HCT116 (cell line): ENCODE data around the gene FOXK2.
"Not testable (repeated sequence)": the region's sequence is repeated elsewhere in the genome, so short reads cannot be mapped to it uniquely, and the experiment has no call there.

Experiments used
- EZH2 ChIP-seq: fragments of 200-600 bp; sonication (generic); IDR thresholded peaks from 2 replicates; pipeline ENCODE4 v1.6.1; 2017; ENCODE audit warnings: antibody characterized with exemption, mixed run types
- EZH2phosphoT487 ChIP-seq: fragments of 200-600 bp; IDR thresholded peaks from 2 replicates; pipeline ENCODE4 v1.6.1; 2018; ENCODE audit warnings: antibody characterized with exemption, borderline replicate concordance
- POLR2A ChIP-seq: IDR thresholded peaks from 2 replicates; pipeline ENCODE4 v1.7.0; 2011; ENCODE audit warnings: borderline replicate concordance; ENCODE audit not compliant: insufficient read depth, insufficient read length; ENCODE audit errors: extremely low read depth
- TF ChIP-seq, protein P1 (sequence below), 3 experiments: fragments of 200-600 bp in 1 of 3; sonication (generic) in 1 of 3; IDR thresholded peaks in 2 of 3; conservative IDR thresholded peaks in 1 of 3; 2 replicates each; pipeline ENCODE4 v1.5.1; 2012 to 2017; ENCODE audit warnings: low read depth in 2 of 3, low read length in 2 of 3, antibody characterized with exemption in 1 of 3, borderline replicate concordance in 1 of 3, control low read depth in 1 of 3, mild to moderate bottlenecking in 1 of 3, mixed read lengths in 1 of 3, mixed run types in 1 of 3, moderate library complexity in 1 of 3; ENCODE audit not compliant: insufficient read depth in 1 of 3
- TF ChIP-seq, protein P2 (sequence below): IDR thresholded peaks from 2 replicates; pipeline ENCODE4 v1.6.1; 2012

DNA sequence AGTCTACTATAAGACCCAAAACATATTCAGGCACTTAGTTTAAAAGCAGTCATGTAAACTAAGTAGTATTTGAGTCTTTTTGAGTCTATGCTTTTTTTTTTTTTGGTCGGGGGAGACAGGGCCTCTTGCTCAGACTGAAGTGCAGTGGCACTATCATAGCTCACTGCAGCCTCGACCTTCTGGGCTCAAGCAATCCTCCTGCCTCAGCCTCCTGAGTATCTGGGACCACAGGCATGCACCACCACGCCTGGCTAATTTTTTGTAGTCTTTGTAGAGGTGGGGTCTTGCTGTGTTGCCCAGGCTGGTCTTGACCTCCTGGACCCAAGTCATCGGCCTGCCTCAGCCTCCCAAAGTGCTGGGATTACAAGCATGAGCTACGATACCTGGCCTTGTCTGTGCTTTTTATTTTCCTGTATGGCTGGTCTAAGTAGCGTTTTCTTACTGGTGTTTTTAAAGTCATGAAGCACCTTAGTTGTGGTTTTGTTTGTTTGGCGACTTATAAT lies 43.2 kb downstream of the FOXK2 start:
- TF ChIP-seq, protein P1, sequence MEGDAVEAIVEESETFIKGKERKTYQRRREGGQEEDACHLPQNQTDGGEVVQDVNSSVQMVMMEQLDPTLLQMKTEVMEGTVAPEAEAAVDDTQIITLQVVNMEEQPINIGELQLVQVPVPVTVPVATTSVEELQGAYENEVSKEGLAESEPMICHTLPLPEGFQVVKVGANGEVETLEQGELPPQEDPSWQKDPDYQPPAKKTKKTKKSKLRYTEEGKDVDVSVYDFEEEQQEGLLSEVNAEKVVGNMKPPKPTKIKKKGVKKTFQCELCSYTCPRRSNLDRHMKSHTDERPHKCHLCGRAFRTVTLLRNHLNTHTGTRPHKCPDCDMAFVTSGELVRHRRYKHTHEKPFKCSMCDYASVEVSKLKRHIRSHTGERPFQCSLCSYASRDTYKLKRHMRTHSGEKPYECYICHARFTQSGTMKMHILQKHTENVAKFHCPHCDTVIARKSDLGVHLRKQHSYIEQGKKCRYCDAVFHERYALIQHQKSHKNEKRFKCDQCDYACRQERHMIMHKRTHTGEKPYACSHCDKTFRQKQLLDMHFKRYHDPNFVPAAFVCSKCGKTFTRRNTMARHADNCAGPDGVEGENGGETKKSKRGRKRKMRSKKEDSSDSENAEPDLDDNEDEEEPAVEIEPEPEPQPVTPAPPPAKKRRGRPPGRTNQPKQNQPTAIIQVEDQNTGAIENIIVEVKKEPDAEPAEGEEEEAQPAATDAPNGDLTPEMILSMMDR (IDR thresholded peaks at IDR 0.05 in 2 of 3, conservative IDR thresholded peaks at IDR 0.05 in 1 of 3; ENCODE audit: borderline replicate concordance in 1 of 3, insufficient read depth in 1 of 3, low read depth in 2 of 3, low read length in 2 of 3), result not testable (repeated sequence)
- TF ChIP-seq, protein P2, sequence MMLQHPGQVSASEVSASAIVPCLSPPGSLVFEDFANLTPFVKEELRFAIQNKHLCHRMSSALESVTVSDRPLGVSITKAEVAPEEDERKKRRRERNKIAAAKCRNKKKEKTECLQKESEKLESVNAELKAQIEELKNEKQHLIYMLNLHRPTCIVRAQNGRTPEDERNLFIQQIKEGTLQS, result not testable (repeated sequence)
- TF ChIP-seq EZH2phosphoT487, POLR2A, EZH2: not testable (repeated sequence)
